ENCODE results near the gene FADD. TPM values are rescaled to one million over a fixed set of nuclear protein-coding genes. Genes with fewer than 3 reads are reported as not detected.
"Not testable (repeated sequence)": the region's sequence is repeated elsewhere in the genome, so short reads cannot be mapped to it uniquely, and the experiment has no call there.

FADD gene
- total and polyA plus RNA-seq, 8 donors = 4.0 to 20.4 (median 16.5) TPM

DNA sequence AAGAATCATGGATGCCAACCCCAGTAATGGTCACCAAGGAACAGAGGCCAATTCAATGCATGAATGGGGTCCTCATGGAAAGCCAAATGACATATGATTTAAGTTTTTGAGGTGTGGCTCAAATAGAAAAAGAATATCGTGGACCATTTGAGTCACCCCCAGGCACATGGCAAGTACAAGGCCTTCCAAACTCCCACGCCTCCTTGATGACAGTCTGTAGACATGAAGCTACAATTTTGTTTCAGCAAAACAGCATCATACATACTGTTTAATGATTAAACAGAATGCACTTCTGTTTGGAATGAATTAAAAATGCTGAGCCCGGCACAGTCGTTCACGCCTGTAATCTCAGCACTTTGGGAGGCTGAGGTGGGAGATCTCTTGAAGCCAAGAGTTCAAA is 7.4 kb downstream of the FADD start:
- H3K36me3 ChIP-seq = peaks cover 22 to 46% (median 42%) of the 10 kb centered on the region in 4 donors
- peaks cover 0 to 42% (median 13%) of the 10 kb centered on the region in 4 donors for H3K4me1 ChIP-seq
- H3K9me3 ChIP-seq = no peaks in the 10 kb centered on the region
- no peak overlapping the region for H3K4me3 ChIP-seq
- no peak overlapping the region for H3K27ac ChIP-seq
- intact Hi-C loops (cut with DNase I; ENCODE audit: low total_unique reads) = no loop called here
- TF ChIP-seq POLR2A (IDR thresholded peaks at IDR 0.05) (no peak), EP300 (IDR thresholded peaks at IDR 0.05) (no peak), POLR2AphosphoS5 (IDR thresholded peaks at IDR 0.05) (no peak), CTCF (IDR thresholded peaks at IDR 0.05) (no peak)
- no peak for DNase-seq
- H3K27me3 ChIP-seq = no peaks in the 10 kb centered on the region
- 74 to 88% (median 86%) methylated on average over 5 of the region's 5 CpGs for WGBS, 5 donors

DNA sequence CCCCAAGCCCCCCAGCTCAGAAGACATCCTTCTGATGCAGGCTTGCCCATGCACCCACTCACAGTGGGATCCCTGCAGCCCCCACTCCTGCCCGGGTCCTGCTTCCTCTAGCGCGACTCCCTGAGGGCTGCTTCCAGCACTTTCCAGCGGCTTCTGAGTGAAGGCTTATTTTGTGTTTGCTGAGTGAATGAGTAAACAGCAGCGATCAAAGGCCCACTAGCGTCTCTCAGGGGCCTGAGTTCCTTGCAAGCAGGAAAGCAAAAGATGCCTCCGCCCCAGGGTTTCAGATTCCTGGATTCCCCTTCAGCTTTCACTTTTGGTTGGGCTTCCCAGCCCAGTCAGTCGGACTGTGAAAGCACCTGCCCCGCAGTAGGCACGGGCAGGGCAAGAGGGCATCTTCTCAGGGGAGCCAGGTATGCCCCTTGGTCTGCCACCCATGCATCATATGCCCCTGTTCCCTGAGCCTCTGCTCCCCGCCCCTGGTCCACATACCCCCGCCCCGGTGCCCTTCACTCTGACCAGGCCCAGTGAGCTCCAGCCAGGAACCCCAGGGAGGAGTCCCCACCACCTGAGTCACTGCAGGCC is 9.2 kb downstream of the FADD start:
- no peak for TF ChIP-seq CTCF (IDR thresholded peaks at IDR 0.05)
- TF ChIP-seq POLR2AphosphoS5 (IDR thresholded peaks at IDR 0.05) = peak in 1 of 3 donors; percentile 14
- peak overlapping the region; percentile 25 to 38 (median 26) for H3K4me3 ChIP-seq
- no peaks in the 10 kb centered on the region for H3K9me3 ChIP-seq
- H3K27me3 ChIP-seq = peaks cover 0 to 1% (median 0%) of the 10 kb centered on the region in 3 donors
- H3K27ac ChIP-seq = peak overlapping the region in 3 of 5 donors; percentile 19 to 53 (median 49)
- WGBS, 5 donors = 22 to 50% (median 30%) methylated on average over 13 of the region's 13 CpGs
- peak; percentile 64 to 78 for DNase-seq
- H3K4me1 ChIP-seq = peaks cover 0 to 24% (median 7%) of the 10 kb centered on the region in 4 donors
- intact Hi-C loops (cut with DNase I; ENCODE audit: low total_unique reads) = no loop called here
- H3K36me3 ChIP-seq = peaks cover 8 to 28% (median 24%) of the 10 kb centered on the region in 4 donors

- H3K27ac ChIP-seq; H3K4me3 ChIP-seq; H3K36me3 ChIP-seq; H3K4me1 ChIP-seq; intact Hi-C loops (cut with DNase I; ENCODE audit: low total_unique reads); H3K9me3 ChIP-seq; DNase-seq: not testable (repeated sequence)
- H3K27me3 ChIP-seq = peaks cover 0 to 12% (median 0%) of the 10 kb centered on the region in 3 donors
- 84 to 93% (median 89%) methylated on average over 5 of the region's 5 CpGs for WGBS, 5 donors
Measured at GRCh38 chr11:70217388-70217787, 14.3 kb downstream of the FADD start.

GRCh38 chr11:70218076-70218475 is 15.0 kb downstream of the FADD start:
- H3K36me3 ChIP-seq; H3K9me3 ChIP-seq; H3K27ac ChIP-seq; intact Hi-C loops (cut with DNase I; ENCODE audit: low total_unique reads); H3K4me3 ChIP-seq; H3K4me1 ChIP-seq; DNase-seq: not testable (repeated sequence)
- H3K27me3 ChIP-seq = peaks cover 0 to 12% (median 0%) of the 10 kb centered on the region in 3 donors
- 22 to 51% (median 32%) methylated on average over 8 of the region's 8 CpGs for WGBS, 5 donors

GRCh38 chr11:70220136-70220535 is 17.0 kb downstream of the FADD start:
- H3K27ac ChIP-seq = no peak overlapping the region
- no peak overlapping the region for H3K4me3 ChIP-seq
- H3K9me3 ChIP-seq = no peaks in the 10 kb centered on the region
- no peaks in the 10 kb centered on the region for H3K36me3 ChIP-seq
- WGBS, 5 donors = 63 to 81% (median 77%) methylated on average over 3 of the region's 3 CpGs
- DNase-seq = no peak
- H3K27me3 ChIP-seq = peaks cover 0 to 12% (median 0%) of the 10 kb centered on the region in 3 donors
- intact Hi-C loops (cut with DNase I; ENCODE audit: low total_unique reads) = no loop called here
- H3K4me1 ChIP-seq = no peaks in the 10 kb centered on the region
- TF ChIP-seq EP300 (IDR thresholded peaks at IDR 0.05) = no peak

GRCh38 chr11:70220920-70221319 is 17.8 kb downstream of the FADD start:
- Histone ChIP-seq H3K4me1 (no peaks in the 10 kb centered on the region), H3K27ac (no peak overlapping the region), H3K36me3 (no peaks in the 10 kb centered on the region), H3K27me3 (peaks cover 0 to 12% (median 0%) of the 10 kb centered on the region in 3 donors), H3K9me3 (no peaks in the 10 kb centered on the region), H3K4me3 (no peak overlapping the region)
- intact Hi-C loops (cut with DNase I; ENCODE audit: low total_unique reads) = no loop called here
- DNase-seq = no peak
- WGBS, 5 donors = 71 to 98% (median 93%) methylated on average over 1 of the region's 1 CpG
- no peak for TF ChIP-seq EP300 (IDR thresholded peaks at IDR 0.05)
- no peak for TF ChIP-seq POLR2A (IDR thresholded peaks at IDR 0.05)
